ENCODE data around the gene MRPS15. TPM values are rescaled to one million over a fixed set of nuclear protein-coding genes. Genes with fewer than 3 reads are reported as not detected.
A peak's percentile ranks its signal among the peaks of the same experiment; 100 is the strongest.

The MRPS15 gene
- total RNA-seq, 1 experiment from 2014 or later, result 200 TPM

DNA sequence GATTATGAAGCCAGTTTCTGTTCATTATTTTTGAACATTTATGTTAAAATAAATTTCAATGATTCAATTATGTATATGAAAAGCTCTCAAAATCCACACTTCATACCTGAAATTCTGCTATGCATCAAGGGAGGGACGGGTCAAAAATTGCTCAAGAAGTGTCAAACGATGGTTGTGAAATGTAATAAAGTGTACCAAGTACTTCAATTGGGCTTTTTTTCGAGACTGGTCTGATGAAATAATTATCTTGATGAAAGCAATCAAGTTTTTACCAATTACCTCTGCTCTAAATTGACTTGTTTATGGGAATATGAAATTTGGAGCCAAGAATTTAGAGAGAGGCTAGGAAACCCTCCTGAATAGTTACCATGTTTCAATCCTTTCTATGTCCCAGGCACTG, 21.8 kb downstream of the MRPS15 start:
- Histone ChIP-seq H3K27me3 (ENCODE audit: insufficient read depth, low read depth) (no peaks in the 10 kb centered on the region), H3K27ac (peak overlapping the region; percentile 24; the same call in 1 of the 2 replicates), H3K4me1 (replicated peaks; ENCODE audit: insufficient read depth) (peaks cover 6% of the 10 kb centered on the region), H3K79me2 (ENCODE audit: low read depth) (no peaks in the 10 kb centered on the region), H3K9me2 (ENCODE audit: insufficient read depth) (no peaks in the 10 kb centered on the region), H2AFZ (no peak overlapping the region), H3F3A (ENCODE audit: insufficient read depth, low read depth) (peaks cover 5% of the 10 kb centered on the region; the same call in 1 of the 2 replicates), H3K36me3 (ENCODE audit: low read depth) (no peaks in the 10 kb centered on the region), H3K4me2 (0 out of 2 replicates have a peak overlapping the region, but pooled peaks have one; percentile 8), H4K20me1 (ENCODE audit: insufficient read depth) (no peaks in the 10 kb centered on the region), H3K9me3 (ENCODE audit: insufficient read depth, low read depth) (no peaks in the 10 kb centered on the region), H3K4me3 (no peak overlapping the region)
- intact Hi-C loops (cut with micrococcal nuclease; ENCODE audit: unreplicated experiment), result no loop called here
- TF ChIP-seq EZH2 (IDR thresholded peaks at IDR 0.05; ENCODE audit: low read depth), result no peak
- TF ChIP-seq, protein P1, sequence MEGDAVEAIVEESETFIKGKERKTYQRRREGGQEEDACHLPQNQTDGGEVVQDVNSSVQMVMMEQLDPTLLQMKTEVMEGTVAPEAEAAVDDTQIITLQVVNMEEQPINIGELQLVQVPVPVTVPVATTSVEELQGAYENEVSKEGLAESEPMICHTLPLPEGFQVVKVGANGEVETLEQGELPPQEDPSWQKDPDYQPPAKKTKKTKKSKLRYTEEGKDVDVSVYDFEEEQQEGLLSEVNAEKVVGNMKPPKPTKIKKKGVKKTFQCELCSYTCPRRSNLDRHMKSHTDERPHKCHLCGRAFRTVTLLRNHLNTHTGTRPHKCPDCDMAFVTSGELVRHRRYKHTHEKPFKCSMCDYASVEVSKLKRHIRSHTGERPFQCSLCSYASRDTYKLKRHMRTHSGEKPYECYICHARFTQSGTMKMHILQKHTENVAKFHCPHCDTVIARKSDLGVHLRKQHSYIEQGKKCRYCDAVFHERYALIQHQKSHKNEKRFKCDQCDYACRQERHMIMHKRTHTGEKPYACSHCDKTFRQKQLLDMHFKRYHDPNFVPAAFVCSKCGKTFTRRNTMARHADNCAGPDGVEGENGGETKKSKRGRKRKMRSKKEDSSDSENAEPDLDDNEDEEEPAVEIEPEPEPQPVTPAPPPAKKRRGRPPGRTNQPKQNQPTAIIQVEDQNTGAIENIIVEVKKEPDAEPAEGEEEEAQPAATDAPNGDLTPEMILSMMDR (conservative IDR thresholded peaks at IDR 0.05), result no peak
- CTCF ChIA-PET, result interaction anchor here (0.6 kb wide), 1 partner anchor 25 kb away, joined by 11 read pairs; no protein-coding TSS in a partner anchor
- POLR2A ChIA-PET (ENCODE audit: unreplicated experiment), result interaction anchor here (0.6 kb wide), 1 partner anchor 132 kb away, joined by 5 read pairs; no protein-coding TSS in a partner anchor
- DNase-seq, result no peak
- BruUV-seq (replicated peaks), result no TSS peak

GRCh38 chr1:36440646-36441045, 23.5 kb downstream of the MRPS15 start:
- Histone ChIP-seq H3K27me3 (ENCODE audit: insufficient read depth, low read depth) (no peaks in the 10 kb centered on the region), H3K36me3 (ENCODE audit: low read depth) (no peaks in the 10 kb centered on the region), H3F3A (ENCODE audit: insufficient read depth, low read depth) (peaks cover 18% of the 10 kb centered on the region), H2AFZ (no peak overlapping the region), H3K4me1 (replicated peaks; ENCODE audit: insufficient read depth) (peaks cover 22% of the 10 kb centered on the region), H3K4me3 (no peak overlapping the region), H3K79me2 (ENCODE audit: low read depth) (no peaks in the 10 kb centered on the region), H3K27ac (no peak overlapping the region), H3K4me2 (no peak overlapping the region), H3K9me3 (ENCODE audit: insufficient read depth, low read depth) (no peaks in the 10 kb centered on the region), H4K20me1 (ENCODE audit: insufficient read depth) (no peaks in the 10 kb centered on the region), H3K9me2 (ENCODE audit: insufficient read depth) (no peaks in the 10 kb centered on the region)
- no peak for DNase-seq
- ChIA-PET POLR2A (ENCODE audit: unreplicated experiment) (no interaction called here), CTCF (no interaction called here)
- intact Hi-C loops (cut with micrococcal nuclease; ENCODE audit: unreplicated experiment), result no loop called here
- TF ChIP-seq EZH2 (IDR thresholded peaks at IDR 0.05; ENCODE audit: low read depth), result no peak
- TF ChIP-seq, protein P1 (conservative IDR thresholded peaks at IDR 0.05), result no peak
- BruUV-seq (replicated peaks), result no TSS peak

- no peaks in the 10 kb centered on the region for H3K9me2 ChIP-seq (ENCODE audit: insufficient read depth)
- peaks cover 21% of the 10 kb centered on the region for H3F3A ChIP-seq (ENCODE audit: insufficient read depth, low read depth)
- no peaks in the 10 kb centered on the region for H3K79me2 ChIP-seq (ENCODE audit: low read depth)
- TF ChIP-seq, protein P1 (conservative IDR thresholded peaks at IDR 0.05), result no peak
- no peak for TF ChIP-seq EZH2 (IDR thresholded peaks at IDR 0.05; ENCODE audit: low read depth)
- peaks cover 28% of the 10 kb centered on the region for H3K4me1 ChIP-seq (replicated peaks; ENCODE audit: insufficient read depth)
- POLR2A ChIA-PET (ENCODE audit: unreplicated experiment), result no interaction called here
- CTCF ChIA-PET, result no interaction called here
- no peak overlapping the region for H3K4me3 ChIP-seq
- intact Hi-C loops (cut with micrococcal nuclease; ENCODE audit: unreplicated experiment), result no loop called here
- no peak overlapping the region for H3K4me2 ChIP-seq
- no peaks in the 10 kb centered on the region for H3K9me3 ChIP-seq (ENCODE audit: insufficient read depth, low read depth)
- H3K36me3 ChIP-seq (ENCODE audit: low read depth), result no peaks in the 10 kb centered on the region
- H2AFZ ChIP-seq, result no peak overlapping the region
- no peak for DNase-seq
- no peaks in the 10 kb centered on the region for H4K20me1 ChIP-seq (ENCODE audit: insufficient read depth)
- BruUV-seq (replicated peaks), result no TSS peak
- H3K27me3 ChIP-seq (ENCODE audit: insufficient read depth, low read depth), result no peaks in the 10 kb centered on the region
- no peak overlapping the region for H3K27ac ChIP-seq
Observed at GRCh38 chr1:36440044-36440443, 24.1 kb downstream of the MRPS15 start.

All from PC-9 (cell line).